ENCODE results near the gene OXNAD1. TPM values are rescaled to one million over a fixed set of nuclear protein-coding genes. Genes with fewer than 3 reads are reported as not detected.

The OXNAD1 gene
- total and polyA plus RNA-seq, 2 of the 13 experiments (the other 11 are each of a cell fraction or from before 2014, with no cell fraction given): 9.9 to 18.8 TPM

- Histone ChIP-seq H4K20me1 (ENCODE audit: insufficient read depth, low read length) (no peaks in the 10 kb centered on the region), H3K4me1 (ENCODE audit: insufficient read depth, low read length) (peaks cover 29% of the 10 kb centered on the region), H2AFZ (ENCODE audit: low read length) (no peak overlapping the region), H3K79me2 (ENCODE audit: insufficient read depth, low read length) (peaks cover under 1% of the 10 kb centered on the region), H3K36me3 (replicated peaks in 1 of 2; ENCODE audit: control insufficient read depth in 1 of 2, insufficient read depth in 2 of 2, low read length in 2 of 2) (peaks cover 1 to 21% of the 10 kb centered on the region in 2 experiments; a peak in 3 of 5 replicates), H3K4me3 (replicated peaks in 1 of 3; ENCODE audit: insufficient read depth in 1 of 3, low read depth in 2 of 3, low read length in 3 of 3) (no peak overlapping the region), H3K9ac (ENCODE audit: insufficient read depth, low read depth, low read length) (no peak overlapping the region), H3K27me3 (ENCODE audit: control insufficient read depth in 1 of 2, insufficient read depth in 2 of 2, low read length in 2 of 2) (no peaks in the 10 kb centered on the region), H3K4me2 (ENCODE audit: low read depth, low read length) (no peak overlapping the region), H3K27ac (ENCODE audit: extremely low read length, insufficient read depth, low read length) (no peak overlapping the region), H3K9me3 (ENCODE audit: low read length) (no peaks in the 10 kb centered on the region)
- DNase-seq (ENCODE audit: low spot score): no peak
- BruUV-seq (replicated peaks): no TSS peak
- no peak for FAIRE-seq
- ATAC-seq: no peak
- intact Hi-C loops (cut with micrococcal nuclease; ENCODE audit: unreplicated experiment): no loop called here
- ChIA-PET CTCF (ENCODE audit: low intra/inter-chr PET ratio, low total read pairs) (no interaction called here), POLR2A (no interaction called here)
- TF ChIP-seq ZNF615 (CRISPR knock-in tag; IDR thresholded peaks at IDR 0.05; ENCODE audit: borderline replicate concordance): no peak
- no peak for TF ChIP-seq MED13 (CRISPR knock-in tag; IDR thresholded peaks at IDR 0.05)
- no peak for TF ChIP-seq ARNT2 (CRISPR knock-in tag; IDR thresholded peaks at IDR 0.05; ENCODE audit: low read depth)
- no peak for TF ChIP-seq ZNF75D (CRISPR knock-in tag; IDR thresholded peaks at IDR 0.05; ENCODE audit: borderline replicate concordance)
- in situ Hi-C loops (cut with HindIII; ENCODE audit: extremely low pct_ligation_motif_present, low pct_unique_long_range_greater_than_20kb): no loop called here
- 100% methylated on average over 2 of the region's 2 CpGs for WGBS (ENCODE audit: low lambda C conversion rate)
These were observed 7.7 kb upstream of the OXNAD1 start for GRCh38 chr3:16257309-16257708.

- Histone ChIP-seq H3K4me3 (replicated peaks in 1 of 3; ENCODE audit: insufficient read depth in 1 of 3, low read depth in 2 of 3, low read length in 3 of 3) (no peak overlapping the region), H2AFZ (ENCODE audit: low read length) (no peak overlapping the region), H3K9me3 (ENCODE audit: low read length) (no peaks in the 10 kb centered on the region), H3K79me2 (ENCODE audit: insufficient read depth, low read length) (peaks cover 9% of the 10 kb centered on the region), H3K9ac (ENCODE audit: insufficient read depth, low read depth, low read length) (no peak overlapping the region), H3K27ac (ENCODE audit: extremely low read length, insufficient read depth, low read length) (no peak overlapping the region), H3K36me3 (replicated peaks in 1 of 2; ENCODE audit: control insufficient read depth in 1 of 2, insufficient read depth in 2 of 2, low read length in 2 of 2) (peaks cover 1 to 26% of the 10 kb centered on the region in 2 experiments; a peak in 3 of 5 replicates), H4K20me1 (ENCODE audit: insufficient read depth, low read length) (no peaks in the 10 kb centered on the region), H3K27me3 (ENCODE audit: control insufficient read depth in 1 of 2, insufficient read depth in 2 of 2, low read length in 2 of 2) (no peaks in the 10 kb centered on the region), H3K4me2 (ENCODE audit: low read depth, low read length) (no peak overlapping the region), H3K4me1 (ENCODE audit: insufficient read depth, low read length) (peaks cover 29% of the 10 kb centered on the region)
- POLR2A ChIA-PET: no interaction called here
- intact Hi-C loops (cut with micrococcal nuclease; ENCODE audit: unreplicated experiment) (no loop called here), in situ Hi-C loops (cut with HindIII; ENCODE audit: extremely low pct_ligation_motif_present, low pct_unique_long_range_greater_than_20kb) (no loop called here)
- ATAC-seq (no peak), FAIRE-seq (no peak), DNase-seq (ENCODE audit: low spot score) (no peak)
- BruUV-seq (replicated peaks): no TSS peak
- CTCF ChIA-PET (ENCODE audit: low intra/inter-chr PET ratio, low total read pairs): no interaction called here
- 87% methylated on average over 5 of the region's 5 CpGs for WGBS (ENCODE audit: low lambda C conversion rate)
- TF ChIP-seq ZNF790 (CRISPR knock-in tag; IDR thresholded peaks at IDR 0.05; ENCODE audit: borderline replicate concordance) (no peak), KAT7 (CRISPR knock-in tag; IDR thresholded peaks at IDR 0.05; ENCODE audit: borderline replicate concordance) (no peak), ISL2 (CRISPR knock-in tag; IDR thresholded peaks at IDR 0.05) (no peak), ZNF547 (CRISPR knock-in tag; IDR thresholded peaks at IDR 0.05) (no peak), SMYD3 (CRISPR knock-in tag; IDR thresholded peaks at IDR 0.05) (no peak), STAG1 (CRISPR knock-in tag; IDR thresholded peaks at IDR 0.05) (no peak), NFIC (IDR thresholded peaks at IDR 0.05; ENCODE audit: low read length) (no peak), THAP9 (CRISPR knock-in tag; IDR thresholded peaks at IDR 0.05; ENCODE audit: borderline replicate concordance) (no peak), HIC2 (CRISPR knock-in tag; IDR thresholded peaks at IDR 0.05; ENCODE audit: low read depth) (no peak), ZNF569 (CRISPR knock-in tag; IDR thresholded peaks at IDR 0.05; ENCODE audit: borderline replicate concordance) (no peak), ZNF160 (CRISPR knock-in tag; IDR thresholded peaks at IDR 0.05) (no peak), NCOA5 (CRISPR knock-in tag; IDR thresholded peaks at IDR 0.05) (no peak), ZKSCAN8 (CRISPR knock-in tag; IDR thresholded peaks at IDR 0.05; ENCODE audit: borderline replicate concordance) (no peak)
These were observed 6.8 kb upstream of the OXNAD1 start for GRCh38 chr3:16258177-16258576.

Data from HepG2 (cell line).